GM23338 (cell line): ENCODE results near the gene RPL37A. TPM values are rescaled to one million over a fixed set of nuclear protein-coding genes. Genes with fewer than 3 reads are reported as not detected.

Experiments used
- ATAC-seq: fragments of 200-7000 bp; cut with Tn5 transposase; 3 replicates; pipeline ENCODE4 v1.9.1; 2020
- DNase-seq: peaks from one replicate; pipeline ENCODE4 v3.0.0-alpha.2; 2015; ENCODE audit warnings: low spot score
- H2AFZ ChIP-seq: fragments of 200-600 bp; sonication (generic); 2 replicates; pipeline ENCODE4 v1.8.0; 2016; ENCODE audit warnings: antibody characterized with exemption, mild to moderate bottlenecking, moderate library complexity
- H3F3A ChIP-seq: fragments of 200-600 bp; sonication (generic); replicated peaks from 2 replicates; pipeline ENCODE4 v1.8.0; 2017; ENCODE audit warnings: antibody characterized with exemption, mixed run types, low read depth
- H3K27ac ChIP-seq: fragments of 200-600 bp; sonication (generic); 2 replicates; pipeline ENCODE4 v1.6.1; 2016; ENCODE audit warnings: low read depth
- H3K27me3 ChIP-seq: fragments of 200-600 bp; sonication (generic); 2 replicates; pipeline ENCODE4 v1.8.0; 2016; ENCODE audit warnings: mild to moderate bottlenecking, mixed run types, moderate library complexity; ENCODE audit not compliant: insufficient read depth
- H3K36me3 ChIP-seq: fragments of 200-600 bp; sonication (generic); 2 replicates; pipeline ENCODE4 v1.8.0; 2016; ENCODE audit warnings: mild to moderate bottlenecking; ENCODE audit not compliant: insufficient read depth
- H3K4me1 ChIP-seq: fragments of 200-600 bp; sonication (generic); 2 replicates; pipeline ENCODE4 v1.8.0; 2016; ENCODE audit warnings: mild to moderate bottlenecking, moderate library complexity; ENCODE audit not compliant: insufficient read depth
- H3K4me2 ChIP-seq: fragments of 200-600 bp; sonication (generic); 2 replicates; pipeline ENCODE4 v1.7.1; 2017; ENCODE audit warnings: mixed run types
- H3K4me3 ChIP-seq: fragments of 200-600 bp; sonication (generic); 2 replicates; pipeline ENCODE4 v1.6.1; 2016; ENCODE audit warnings: mixed run types
- H3K79me2 ChIP-seq: fragments of 200-600 bp; sonication (generic); replicated peaks from 2 replicates; pipeline ENCODE4 v1.8.0; 2017; ENCODE audit warnings: mild to moderate bottlenecking; ENCODE audit not compliant: insufficient read depth
- H3K9me2 ChIP-seq: fragments of 200-600 bp; sonication (generic); 2 replicates; pipeline ENCODE4 v1.8.0; 2017; ENCODE audit not compliant: insufficient read depth
- H4K20me1 ChIP-seq: fragments of 200-600 bp; sonication (generic); replicated peaks from 2 replicates; pipeline ENCODE4 v1.8.0; 2017; ENCODE audit warnings: mild to moderate bottlenecking; ENCODE audit not compliant: insufficient read depth
- H3K27ac Mint-ChIP-seq: 2 replicates; pipeline ENCODE4 v1.8.0; 2020; ENCODE audit warnings: inconsistent platforms, mild to moderate bottlenecking, moderate library complexity, mixed read lengths
- H3K27me3 Mint-ChIP-seq: 3 replicates; pipeline ENCODE4 v1.8.0; 2022; ENCODE audit warnings: low read depth, mild to moderate bottlenecking, moderate library complexity, mixed read lengths, inconsistent platforms; ENCODE audit not compliant: insufficient read depth, poor library complexity
- H3K36me3 Mint-ChIP-seq: 3 replicates; pipeline ENCODE4 v1.8.0; 2021; ENCODE audit warnings: low read depth, mild to moderate bottlenecking, inconsistent platforms, moderate library complexity, mixed read lengths
- H3K4me1 Mint-ChIP-seq: 3 replicates; pipeline ENCODE4 v1.8.0; 2020; ENCODE audit warnings: mild to moderate bottlenecking, inconsistent platforms, mixed read lengths
- H3K4me3 Mint-ChIP-seq: 3 replicates; pipeline ENCODE4 v1.8.0; 2021; ENCODE audit warnings: moderate library complexity, mild to moderate bottlenecking, inconsistent platforms, mixed read lengths
- H3K9me3 Mint-ChIP-seq: 3 replicates; pipeline ENCODE4 v1.8.0; 2020; ENCODE audit warnings: moderate library complexity, mild to moderate bottlenecking, inconsistent platforms, mixed read lengths
- CREB1 ChIP-seq: fragments of 250-450 bp; sonication (Bioruptor Pico); IDR thresholded peaks from 2 replicates; pipeline ENCODE4 v1.5.0; 2020; ENCODE audit warnings: low read depth, mild to moderate bottlenecking, moderate library complexity
- CTCF ChIP-seq, 2 experiments: fragments of 200-600 bp in 1 of 2; sonication (generic) in 1 of 2; conservative IDR thresholded peaks; 2 replicates each; pipeline versions ENCODE4 v1.5.1 to v1.6.1; 2016 to 2017; ENCODE audit warnings: antibody characterized with exemption in 2 of 2, low read depth in 2 of 2, mild to moderate bottlenecking in 2 of 2, moderate library complexity in 1 of 2
- ETS1 ChIP-seq: IDR thresholded peaks from 2 replicates; pipeline ENCODE4 v1.6.1; 2016; ENCODE audit warnings: antibody characterized with exemption
- EZH2 ChIP-seq: fragments of 200-600 bp; sonication (generic); IDR thresholded peaks from one replicate; pipeline ENCODE4 v1.8.0; 2017; ENCODE audit warnings: antibody characterized with exemption, mild to moderate bottlenecking, low read depth; ENCODE audit not compliant: unreplicated experiment
- EZH2phosphoT487 ChIP-seq: fragments of 200-600 bp; sonication (generic); IDR thresholded peaks from one replicate; pipeline ENCODE4 v1.8.1; 2018; ENCODE audit warnings: antibody characterized with exemption; ENCODE audit not compliant: unreplicated experiment
- JUNB ChIP-seq: IDR thresholded peaks from one replicate; pipeline ENCODE4 v1.6.1; 2016; ENCODE audit warnings: antibody characterized with exemption; ENCODE audit not compliant: unreplicated experiment
- NANOG ChIP-seq: IDR thresholded peaks from 2 replicates; pipeline ENCODE4 v1.6.1; 2016; ENCODE audit warnings: antibody characterized with exemption, borderline replicate concordance
- POLR2AphosphoS5 ChIP-seq: IDR thresholded peaks from 2 replicates; pipeline ENCODE4 v1.6.1; 2016; ENCODE audit warnings: antibody characterized with exemption, low read depth
- REST ChIP-seq: IDR thresholded peaks from one replicate; pipeline ENCODE4 v1.6.1; 2018; ENCODE audit warnings: antibody characterized with exemption; ENCODE audit not compliant: unreplicated experiment
- STAT1 ChIP-seq: IDR thresholded peaks from one replicate; pipeline ENCODE4 v1.6.1; 2016; ENCODE audit warnings: antibody characterized with exemption; ENCODE audit not compliant: unreplicated experiment
- ZNF114 ChIP-seq: fragments of 250-450 bp; sonication (Bioruptor Pico); IDR thresholded peaks from 2 replicates; pipeline ENCODE4 v1.5.0; 2020; ENCODE audit warnings: mild to moderate bottlenecking, moderate library complexity
- ZNF331 ChIP-seq: fragments of 250-450 bp; sonication (Bioruptor Pico); IDR thresholded peaks from 2 replicates; pipeline ENCODE4 v1.5.0; 2020; ENCODE audit warnings: low read depth, mild to moderate bottlenecking, moderate library complexity
- ZNF462 ChIP-seq: fragments of 250-450 bp; sonication (Bioruptor Pico); IDR thresholded peaks from 2 replicates; pipeline ENCODE4 v1.5.0; 2020; ENCODE audit warnings: mild to moderate bottlenecking, moderate library complexity
- polyA plus RNA-seq: library from polyadenylated mRNA; unstranded; fragments of >200 nt; fragmentation: Nextera tagmentation; extraction: Ambion mirVana; gene quantifications from 2 replicates; pipeline ENCODE4 v1.2.1, GENCODE V29; 2016
- total RNA-seq: library from RNA; depleted of rRNA; stranded (reverse); fragments of >200 nt; shearing (Covaris generic); gene quantifications from 2 replicates; pipeline ENCODE4 v1.2.3, GENCODE V29; 2014

Gene RPL37A
- total and polyA plus RNA-seq, 2 experiments from 2014 or later, result 1,118 to 5,036 TPM

GRCh38 chr2:216465579-216466195 lies 33.0 kb upstream of the RPL37A start:
- H3K9me3 Mint-ChIP-seq, result no peaks in the 10 kb centered on the region
- Histone ChIP-seq H2AFZ (no peak overlapping the region), H3K27ac (no peak overlapping the region), H3K27me3 (no peaks in the 10 kb centered on the region), H3K4me1 (no peaks in the 10 kb centered on the region), H3K36me3 (no peaks in the 10 kb centered on the region), H3K79me2 (no peaks in the 10 kb centered on the region), H3F3A (no peaks in the 10 kb centered on the region), H3K4me3 (no peak overlapping the region), H3K4me2 (no peak overlapping the region), H3K9me2 (no peaks in the 10 kb centered on the region), H4K20me1 (no peaks in the 10 kb centered on the region)
- H3K36me3 Mint-ChIP-seq, result no peaks in the 10 kb centered on the region; the same call in 2 of the 3 replicates
- DNase-seq, result no peak
- no peak overlapping the region for H3K4me3 Mint-ChIP-seq
- no peak overlapping the region for H3K27ac Mint-ChIP-seq
- peaks cover 2% of the 10 kb centered on the region for H3K27me3 Mint-ChIP-seq
- H3K4me1 Mint-ChIP-seq, result no peaks in the 10 kb centered on the region
- no peak for ATAC-seq
- TF ChIP-seq ZNF331, result no peak
- TF ChIP-seq CREB1, result no peak
- no peak for TF ChIP-seq ZNF462 (CRISPR knock-in tag)
- no peak for TF ChIP-seq EZH2
- no peak for TF ChIP-seq CTCF (conservative IDR thresholded peaks at IDR 0.05; ENCODE audit: low read depth in 2 of 2)
- TF ChIP-seq STAT1, result no peak
- no peak for TF ChIP-seq REST
- no peak for TF ChIP-seq ZNF114 (CRISPR knock-in tag)
- no peak for TF ChIP-seq JUNB
- TF ChIP-seq POLR2AphosphoS5, result no peak
- TF ChIP-seq EZH2phosphoT487, result no peak
- TF ChIP-seq ETS1, result no peak
- TF ChIP-seq NANOG, result no peak
